Liver (tissue), 3 donors: Measurements from ENCODE around the gene RIIAD1.

Source experiments
- CTCF ChIP-seq: fragments of 150-350 bp; IDR thresholded peaks from 2 replicates; pipeline ENCODE4 v1.5.1; 2017; ENCODE audit warnings: improper control_type of control experiment, low read depth, low read length; ENCODE audit not compliant: missing input control
- GABPA ChIP-seq, 2 donors: IDR thresholded peaks in 1 of 2; conservative IDR thresholded peaks in 1 of 2; 2 replicates each; pipeline ENCODE4 v1.6.1; 2016; ENCODE audit warnings: antibody characterized with exemption in 2 of 2, mild to moderate bottlenecking in 1 of 2, moderate library complexity in 1 of 2
- TF ChIP-seq, protein P1 (sequence below): IDR thresholded peaks from 2 replicates; pipeline ENCODE4 v1.6.1; 2016; ENCODE audit warnings: antibody characterized with exemption, mild to moderate bottlenecking
- donor health status: healthy.
- donor health status: healthy.

DNA sequence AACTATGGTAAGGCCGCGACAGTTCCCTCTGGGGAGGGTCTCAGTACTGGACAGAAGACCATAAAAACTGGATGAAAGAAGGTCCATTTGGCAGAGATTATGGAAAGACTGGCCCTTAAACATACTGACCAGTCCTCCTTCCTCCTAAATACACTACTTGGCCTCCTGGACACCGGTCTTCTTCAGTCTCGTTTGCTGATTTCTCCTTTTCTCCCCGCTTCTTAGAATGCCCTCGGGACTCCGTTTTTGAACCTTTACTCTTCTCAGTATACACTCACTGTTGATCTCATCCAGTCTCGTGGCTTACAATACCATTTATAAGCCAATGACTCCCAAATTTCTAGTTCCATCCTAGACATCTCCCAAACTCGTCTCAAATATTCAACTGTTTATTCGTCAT is 42.7 kb downstream of the RIIAD1 start:
- TF ChIP-seq CTCF (no peak), GABPA (IDR thresholded peaks at IDR 0.05 in 1 of 2, conservative IDR thresholded peaks at IDR 0.05 in 1 of 2) (no peak)
- TF ChIP-seq, protein P1, sequence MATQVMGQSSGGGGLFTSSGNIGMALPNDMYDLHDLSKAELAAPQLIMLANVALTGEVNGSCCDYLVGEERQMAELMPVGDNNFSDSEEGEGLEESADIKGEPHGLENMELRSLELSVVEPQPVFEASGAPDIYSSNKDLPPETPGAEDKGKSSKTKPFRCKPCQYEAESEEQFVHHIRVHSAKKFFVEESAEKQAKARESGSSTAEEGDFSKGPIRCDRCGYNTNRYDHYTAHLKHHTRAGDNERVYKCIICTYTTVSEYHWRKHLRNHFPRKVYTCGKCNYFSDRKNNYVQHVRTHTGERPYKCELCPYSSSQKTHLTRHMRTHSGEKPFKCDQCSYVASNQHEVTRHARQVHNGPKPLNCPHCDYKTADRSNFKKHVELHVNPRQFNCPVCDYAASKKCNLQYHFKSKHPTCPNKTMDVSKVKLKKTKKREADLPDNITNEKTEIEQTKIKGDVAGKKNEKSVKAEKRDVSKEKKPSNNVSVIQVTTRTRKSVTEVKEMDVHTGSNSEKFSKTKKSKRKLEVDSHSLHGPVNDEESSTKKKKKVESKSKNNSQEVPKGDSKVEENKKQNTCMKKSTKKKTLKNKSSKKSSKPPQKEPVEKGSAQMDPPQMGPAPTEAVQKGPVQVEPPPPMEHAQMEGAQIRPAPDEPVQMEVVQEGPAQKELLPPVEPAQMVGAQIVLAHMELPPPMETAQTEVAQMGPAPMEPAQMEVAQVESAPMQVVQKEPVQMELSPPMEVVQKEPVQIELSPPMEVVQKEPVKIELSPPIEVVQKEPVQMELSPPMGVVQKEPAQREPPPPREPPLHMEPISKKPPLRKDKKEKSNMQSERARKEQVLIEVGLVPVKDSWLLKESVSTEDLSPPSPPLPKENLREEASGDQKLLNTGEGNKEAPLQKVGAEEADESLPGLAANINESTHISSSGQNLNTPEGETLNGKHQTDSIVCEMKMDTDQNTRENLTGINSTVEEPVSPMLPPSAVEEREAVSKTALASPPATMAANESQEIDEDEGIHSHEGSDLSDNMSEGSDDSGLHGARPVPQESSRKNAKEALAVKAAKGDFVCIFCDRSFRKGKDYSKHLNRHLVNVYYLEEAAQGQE, result no peak
